ENCODE results near the gene ACTA2.

Gene ACTA2

DNA sequence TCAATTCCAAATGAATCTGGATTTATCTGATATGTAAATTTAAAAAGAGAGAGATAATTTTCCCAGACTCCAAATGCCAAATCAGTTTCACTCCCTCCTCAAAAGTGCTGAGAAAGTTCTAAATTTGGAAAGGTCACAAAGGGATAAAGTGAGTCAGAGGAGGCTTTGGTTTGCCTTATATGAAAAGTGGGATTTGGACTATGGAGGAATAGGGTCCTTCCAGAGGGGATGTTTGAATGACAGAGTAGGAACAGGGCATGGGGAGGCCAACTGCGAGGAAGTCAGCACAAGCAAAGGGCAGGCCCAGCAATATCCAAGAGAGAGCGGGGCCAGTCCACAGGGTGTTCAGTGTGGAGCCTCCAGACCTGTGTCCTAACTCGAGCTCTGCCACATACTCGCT is 28.2 kb upstream of the ACTA2 start:
- DNase-seq, result no peak

GRCh38 chr10:88980247-88980646 is 27.7 kb upstream of the ACTA2 start:
- peak; percentile 13 for DNase-seq

DNA sequence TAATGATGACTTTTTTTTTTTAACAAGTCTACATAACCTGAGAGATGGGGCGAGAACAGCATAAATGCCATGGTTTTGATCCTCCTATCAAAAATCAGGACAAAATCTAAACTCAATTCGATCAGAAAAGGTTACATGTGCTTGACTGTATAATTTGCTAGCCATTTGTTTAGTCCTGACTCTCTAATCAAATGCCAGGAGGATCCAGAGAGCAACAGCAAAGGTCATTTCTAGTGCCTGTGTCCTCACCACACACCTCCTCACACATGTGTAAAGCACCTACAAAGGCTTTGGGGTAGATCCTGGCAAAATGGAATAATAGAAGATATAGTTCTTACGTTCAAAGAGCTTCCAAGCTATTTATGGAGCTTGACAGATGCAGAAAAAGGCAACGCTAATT is 27.0 kb upstream of the ACTA2 start:
- DNase-seq, result no peak

GRCh38 chr10:88979153-88979562 is 26.6 kb upstream of the ACTA2 start:
- DNase-seq, result peak; percentile 91

GRCh38 chr10:88978463-88978862 is 25.9 kb upstream of the ACTA2 start:
- no peak for DNase-seq

GRCh38 chr10:88975377-88975720 is 22.8 kb upstream of the ACTA2 start:
- no peak for DNase-seq

DNA sequence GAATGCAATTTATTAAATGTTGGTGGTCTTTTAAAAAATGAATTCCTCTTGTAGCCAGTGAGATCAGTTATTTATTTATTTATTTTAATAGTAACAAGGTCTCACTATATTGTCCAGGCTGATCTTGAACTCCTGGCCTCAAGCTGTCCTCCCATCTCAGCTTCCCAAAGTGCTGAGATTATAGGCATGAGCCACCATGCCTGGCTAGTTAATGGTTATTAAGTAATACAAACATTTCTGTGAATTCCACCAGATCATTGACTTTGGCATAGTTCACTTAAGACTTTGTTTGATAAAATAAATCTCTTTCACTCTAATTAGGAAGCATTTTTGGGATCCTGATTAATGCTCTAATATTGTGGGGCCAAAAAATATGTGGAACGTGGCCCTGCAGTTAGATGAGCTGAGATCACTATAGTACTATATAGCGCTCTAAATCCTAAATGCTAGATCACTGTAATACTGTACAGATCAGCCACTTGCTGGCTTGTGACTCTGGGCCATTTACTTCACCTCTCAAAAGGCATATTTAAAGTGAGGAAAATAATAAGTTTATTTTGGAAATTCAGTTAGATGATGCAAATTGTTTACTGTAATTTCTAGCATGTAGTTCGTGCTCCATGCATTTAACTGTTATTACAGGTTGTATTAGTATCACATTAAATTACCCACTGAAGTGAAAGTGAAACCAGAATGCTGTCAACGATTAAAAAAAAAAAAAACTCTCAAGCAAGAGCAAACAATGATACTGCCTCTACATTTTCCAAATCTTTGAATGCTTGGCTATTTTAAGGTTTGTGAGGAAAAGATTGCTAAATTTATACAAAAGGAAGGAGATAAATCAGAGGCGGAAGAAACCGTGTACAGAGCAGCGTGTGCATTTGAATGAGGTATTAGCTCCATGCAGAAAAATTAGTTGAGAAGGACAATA is 22.1 kb upstream of the ACTA2 start:
- DNase-seq, result no peak

GRCh38 chr10:88974012-88974411 is 21.4 kb upstream of the ACTA2 start:
- peak; percentile 58 for DNase-seq

DNA sequence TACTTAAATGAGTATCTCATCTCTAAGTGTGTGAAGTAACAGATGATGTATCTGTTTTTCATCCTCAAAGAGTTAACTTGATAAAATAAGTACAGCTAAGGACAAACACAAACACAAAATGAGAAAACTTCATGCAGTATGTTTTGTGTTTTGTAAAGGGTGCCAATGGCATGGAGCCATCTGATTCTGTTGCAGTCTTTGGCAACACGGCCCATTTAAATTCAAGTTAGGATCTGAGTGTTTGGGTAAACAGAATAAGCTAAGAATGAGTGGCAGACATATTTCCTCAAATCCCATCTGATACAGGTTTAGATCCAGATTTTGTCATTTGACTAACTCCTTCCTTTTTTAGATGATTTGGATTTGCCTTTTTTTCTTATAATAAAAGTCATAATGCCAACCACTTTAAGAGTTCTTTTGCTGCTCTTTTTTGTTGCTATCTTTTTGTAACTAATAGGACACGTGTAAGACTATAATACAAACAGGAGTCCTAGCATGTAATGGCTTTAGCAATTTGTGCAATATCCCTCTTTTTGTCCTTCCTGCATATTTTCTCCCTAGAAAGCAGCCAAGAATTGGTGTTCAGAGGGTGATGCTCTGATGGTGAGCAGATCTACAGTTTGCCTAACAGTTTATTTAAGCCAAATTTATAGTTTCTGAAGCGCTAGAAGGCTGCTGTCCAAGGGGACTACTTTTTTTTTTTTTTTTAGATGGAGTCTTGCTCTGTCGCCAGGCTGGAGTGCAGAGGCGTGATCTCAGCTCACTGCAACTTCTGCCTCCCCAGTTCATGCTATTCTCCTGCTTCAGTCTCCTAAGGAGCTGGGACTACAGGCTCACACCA is 18.9 kb upstream of the ACTA2 start:
- peak; percentile 18 for DNase-seq

GRCh38 chr10:88968391-88968790 is 15.8 kb upstream of the ACTA2 start:
- DNase-seq, result peak; percentile 49

DNA sequence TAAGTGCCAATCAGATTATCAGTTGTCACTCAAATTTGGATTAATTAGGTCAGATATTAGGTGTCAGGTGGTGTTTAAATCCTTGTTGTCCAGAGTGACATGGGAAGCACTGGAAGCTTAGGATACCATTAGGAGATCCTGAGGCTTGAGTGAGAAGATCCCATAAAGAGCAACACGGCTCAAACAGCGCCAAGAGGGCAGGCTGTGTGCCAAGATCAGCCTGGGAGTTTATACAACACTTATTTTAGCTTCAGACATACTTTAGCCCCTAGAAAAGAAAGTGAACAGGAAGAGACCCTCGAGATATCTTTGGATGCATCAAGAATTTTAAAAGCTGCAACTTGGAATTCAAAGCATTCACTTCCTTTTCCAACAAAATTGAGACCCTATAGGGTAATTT is 14.2 kb upstream of the ACTA2 start:
- DNase-seq, result no peak

GRCh38 chr10:88964869-88965415 is 12.4 kb upstream of the ACTA2 start:
- DNase-seq, result peak; percentile 49

- DNase-seq, result no peak
Measured at GRCh38 chr10:88964360-88964759, 11.8 kb upstream of the ACTA2 start.

- no peak for DNase-seq
Measured at GRCh38 chr10:88963318-88963717, 10.7 kb upstream of the ACTA2 start.

GRCh38 chr10:88962336-88962735 is 9.8 kb upstream of the ACTA2 start:
- no peak for DNase-seq

GRCh38 chr10:88961266-88961665 is 8.7 kb upstream of the ACTA2 start:
- DNase-seq, result no peak

DNA sequence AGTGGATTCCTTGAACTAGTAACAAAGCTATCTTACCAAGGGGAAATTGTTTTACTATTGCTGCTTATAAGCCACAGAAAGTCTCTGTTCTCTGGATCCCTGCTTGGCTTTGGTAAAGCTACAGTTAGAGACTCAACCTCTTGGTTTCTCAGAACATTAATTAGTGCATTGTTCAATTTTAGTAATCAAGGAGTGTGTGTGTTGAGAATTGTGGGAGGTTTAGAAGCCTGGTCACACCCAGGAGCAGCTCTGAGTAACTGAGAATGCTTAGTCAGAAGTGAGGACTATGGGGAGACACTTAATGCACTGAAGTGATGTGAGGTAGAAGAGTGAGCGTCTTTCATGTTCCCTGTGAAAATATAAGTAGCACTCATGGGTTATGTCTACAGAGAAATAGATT is 8.2 kb upstream of the ACTA2 start:
- no peak for DNase-seq

GRCh38 chr10:88958721-88959120 is 6.1 kb upstream of the ACTA2 start:
- no peak for DNase-seq

GRCh38 chr10:88957381-88957780 is 4.8 kb upstream of the ACTA2 start:
- no peak for DNase-seq

DNA sequence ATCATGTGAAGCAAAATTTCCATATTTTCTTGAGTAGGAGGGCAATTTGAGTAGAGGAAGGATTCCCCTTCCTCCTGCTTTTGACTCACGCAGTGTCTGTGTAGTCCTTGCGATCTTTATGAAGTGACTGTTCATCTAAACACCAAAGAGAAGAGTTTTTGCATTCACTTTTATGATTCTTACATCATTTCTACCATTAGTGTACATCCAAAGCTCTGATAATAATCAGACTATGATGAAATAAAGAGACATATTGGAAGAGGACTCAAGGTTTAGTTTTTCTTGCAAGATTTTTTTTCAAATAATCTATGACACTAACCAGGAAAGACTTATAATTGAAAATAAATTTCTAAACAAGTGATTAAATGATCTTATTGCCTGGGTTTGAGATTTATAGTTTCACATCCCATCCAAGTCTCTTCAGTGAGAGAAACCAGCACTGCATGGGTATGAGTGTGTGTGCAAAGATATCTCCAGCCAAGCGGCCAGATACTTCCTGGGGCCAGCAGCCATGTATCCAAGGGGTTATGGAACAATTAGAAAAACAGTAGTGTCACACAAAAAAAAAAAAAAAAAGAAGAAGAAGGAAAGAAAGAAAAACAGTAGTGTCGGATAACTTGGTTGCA is 2.0 kb upstream of the ACTA2 start:
- DNase-seq, result no peak

DNA sequence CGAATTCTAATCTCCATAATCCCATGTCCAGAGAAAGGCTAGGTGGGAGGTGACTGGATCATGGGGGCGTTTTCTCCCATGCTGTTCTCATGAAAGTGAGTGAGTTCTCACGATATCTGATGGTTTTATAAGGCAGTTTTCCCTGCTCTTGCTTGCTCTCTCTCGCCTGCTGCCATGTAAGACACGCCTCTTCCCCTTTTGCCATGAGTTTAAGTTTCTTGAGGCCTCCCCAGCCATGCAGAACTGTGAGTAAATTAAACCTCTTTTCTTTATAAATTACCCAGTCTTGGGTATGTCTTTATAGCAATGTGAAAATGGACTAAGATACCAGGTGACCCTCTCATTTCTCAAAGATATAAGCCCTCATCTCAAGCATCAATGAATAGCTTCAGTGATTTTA is 1.1 kb upstream of the ACTA2 start:
- no peak for DNase-seq

GRCh38 chr10:88949912-88950837 is 2.4 kb downstream of the ACTA2 start:
- no peak for DNase-seq

All from fibroblast of skin of abdomen (primary cell).